Central memory CD4-positive, alpha-beta T cell (primary cell): ENCODE data around the gene DNAH17.
A peak's percentile ranks its signal among the peaks of the same experiment; 100 is the strongest.

Experiments used
- DNase-seq: peaks from one replicate; pipeline ENCODE4 v3.0.0; 2022

DNAH17 gene

DNA sequence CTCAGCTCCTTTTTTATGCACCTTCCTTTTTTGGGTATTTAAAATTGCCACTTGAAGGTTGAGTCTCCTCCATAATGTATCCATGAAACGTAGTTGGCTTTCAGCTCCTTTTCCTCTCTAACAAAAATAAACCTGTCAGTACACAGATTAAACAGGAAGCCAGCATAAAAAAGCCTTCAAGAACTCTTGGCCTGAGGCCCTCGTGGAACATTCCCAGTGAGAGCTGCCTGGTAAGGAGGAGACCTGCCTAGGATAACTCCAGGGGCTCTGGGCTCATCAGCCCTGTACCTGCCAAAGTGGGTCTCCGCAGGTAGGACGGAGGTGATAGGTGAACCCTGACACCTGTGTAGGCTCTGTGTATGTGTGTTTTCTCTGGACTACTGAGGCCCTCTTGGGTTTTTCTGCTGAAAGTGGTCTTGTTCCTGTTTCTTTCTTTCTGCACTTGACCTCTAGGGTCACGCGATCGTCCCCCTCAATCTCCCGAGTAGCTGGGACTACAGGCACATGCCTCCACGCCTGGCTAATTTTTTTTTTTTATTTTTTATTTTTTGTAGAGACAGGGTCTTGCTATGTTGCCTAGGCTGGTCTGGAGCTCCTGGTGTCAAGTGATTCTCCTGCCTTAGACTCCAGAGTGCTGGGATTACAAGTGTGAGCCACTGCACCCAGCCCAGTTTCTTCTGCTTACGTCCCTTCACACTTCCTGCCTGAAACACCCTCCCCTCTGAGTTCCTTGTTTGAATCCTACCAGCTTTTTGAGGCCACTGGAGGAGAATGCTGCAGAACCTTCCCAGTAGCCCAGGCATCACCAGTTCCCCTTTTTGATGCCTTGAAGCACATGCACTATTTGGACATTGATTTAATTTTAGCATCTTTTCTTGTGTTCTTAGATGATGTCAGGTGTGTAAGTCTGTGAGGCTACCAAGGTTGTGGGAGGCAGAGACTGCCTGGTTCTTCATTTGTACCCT, 188.9 kb downstream of the DNAH17 start:
- DNase-seq: no peak

DNA sequence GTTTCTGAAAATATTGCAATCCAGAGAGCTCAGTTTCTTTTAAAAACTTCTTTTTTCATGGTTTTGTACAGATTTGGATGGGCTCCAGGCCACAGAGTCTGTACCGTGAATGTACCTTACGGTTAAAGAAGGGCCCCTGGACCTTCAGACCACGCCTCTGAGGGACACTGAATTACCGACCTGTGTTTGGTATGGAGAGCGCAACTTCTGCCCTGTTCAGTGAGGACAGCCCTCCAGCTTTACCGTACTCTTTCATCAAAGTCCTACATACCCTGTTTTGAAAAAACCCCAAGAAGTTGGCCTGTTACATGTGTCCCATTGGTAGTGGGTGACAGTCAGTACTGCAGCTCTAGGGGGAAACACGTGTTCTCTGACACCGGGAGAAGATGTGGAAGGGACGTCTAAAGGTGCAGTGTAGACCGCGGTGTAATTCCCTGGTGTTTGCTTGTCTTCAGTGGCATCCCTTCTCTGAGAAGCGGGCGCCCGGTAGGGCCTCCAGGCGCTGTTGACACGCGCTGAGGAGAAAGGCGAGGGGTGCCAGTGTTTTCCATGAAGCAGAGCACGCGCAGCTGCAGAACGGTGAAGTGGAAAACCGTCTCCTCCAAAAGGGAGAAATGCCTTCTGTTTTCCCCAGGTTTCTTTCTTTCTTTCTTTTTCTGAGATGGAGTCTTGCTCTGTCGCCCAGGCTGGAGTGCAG, 192.6 kb downstream of the DNAH17 start:
- DNase-seq: no peak

DNA sequence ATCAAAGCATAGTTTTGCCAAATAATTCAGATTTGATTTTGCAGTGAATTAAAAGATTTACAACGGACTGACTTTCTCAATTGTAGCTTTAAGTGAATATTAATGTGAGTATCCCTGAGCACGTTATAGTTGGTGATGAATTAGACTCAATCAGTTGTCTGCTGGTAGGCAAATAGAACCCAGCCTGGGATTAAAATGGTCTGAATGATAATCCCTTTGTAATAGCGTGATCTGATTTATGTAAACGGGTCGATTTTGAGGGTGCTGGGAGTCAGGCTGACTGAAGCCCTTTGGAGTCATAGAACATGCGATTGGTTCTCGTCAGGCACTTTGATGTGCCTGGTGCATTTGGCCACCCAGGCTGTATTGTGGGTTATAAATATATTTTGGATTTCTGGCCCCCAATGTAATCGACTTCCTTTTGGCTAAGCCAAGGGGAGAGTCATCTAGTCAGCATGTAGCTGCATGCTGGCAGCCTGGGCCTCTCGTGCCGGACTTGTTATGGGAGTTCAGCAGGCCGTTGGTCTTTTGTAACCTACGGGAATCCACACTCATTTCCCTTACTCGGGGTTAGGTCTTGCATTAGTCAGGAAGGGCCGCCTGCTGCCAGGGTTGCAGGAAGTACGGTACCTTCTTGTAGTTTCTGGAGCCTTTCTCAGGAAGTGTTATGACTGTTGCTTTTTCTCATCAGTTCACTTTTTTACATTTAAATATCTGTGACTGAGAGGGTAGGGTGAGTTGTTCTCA, 193.3 kb downstream of the DNAH17 start:
- no peak for DNase-seq

DNA sequence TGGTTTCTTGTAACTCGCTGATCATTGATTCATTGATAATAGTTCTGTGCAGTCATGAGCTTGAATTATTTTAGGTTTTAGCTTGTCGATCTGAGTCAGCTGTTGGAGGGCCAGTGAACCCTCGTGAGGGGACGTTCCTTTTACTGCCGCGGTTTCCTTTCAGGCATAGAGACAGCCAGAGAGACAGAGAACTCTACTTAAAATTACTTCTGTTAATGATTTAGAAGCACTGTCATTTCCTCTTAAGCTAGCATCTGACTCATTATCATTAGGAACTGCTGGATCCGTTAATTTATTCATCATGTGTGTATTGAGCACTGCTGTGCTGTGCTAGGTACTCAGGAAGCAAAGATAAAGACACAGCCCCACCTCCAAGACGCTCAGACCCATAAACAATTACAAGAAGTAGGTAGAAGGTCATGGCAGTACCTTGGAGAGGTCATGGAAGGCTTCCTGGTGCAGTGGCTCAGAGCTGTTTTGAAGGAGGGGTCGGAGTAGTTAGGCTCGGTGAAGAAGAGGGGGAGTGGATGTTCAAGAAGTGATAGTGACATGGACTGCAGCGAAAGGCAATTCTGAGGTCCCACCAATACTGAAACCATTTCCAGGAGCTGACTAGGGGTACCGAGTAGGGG, 195.5 kb downstream of the DNAH17 start:
- peak; percentile 73 for DNase-seq

DNA sequence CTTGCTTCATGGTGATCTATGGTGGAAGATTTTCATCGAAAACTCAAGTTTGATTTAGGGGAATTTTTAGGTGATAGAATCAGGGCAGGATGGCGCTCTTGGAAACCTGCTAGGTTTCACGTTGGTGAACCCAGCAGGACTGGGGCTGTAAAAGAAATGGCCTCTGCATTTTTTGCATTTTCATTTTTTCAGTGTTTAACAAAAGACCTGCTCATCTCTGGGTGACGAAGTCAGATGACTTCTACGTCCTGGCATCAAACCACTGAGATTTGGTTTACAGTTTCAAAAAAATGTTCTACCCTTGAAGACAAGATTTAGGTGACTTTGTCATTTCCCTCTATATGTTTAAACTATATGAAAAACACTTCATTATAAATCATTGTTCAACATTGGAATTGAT, 196.8 kb downstream of the DNAH17 start:
- DNase-seq: no peak

DNA sequence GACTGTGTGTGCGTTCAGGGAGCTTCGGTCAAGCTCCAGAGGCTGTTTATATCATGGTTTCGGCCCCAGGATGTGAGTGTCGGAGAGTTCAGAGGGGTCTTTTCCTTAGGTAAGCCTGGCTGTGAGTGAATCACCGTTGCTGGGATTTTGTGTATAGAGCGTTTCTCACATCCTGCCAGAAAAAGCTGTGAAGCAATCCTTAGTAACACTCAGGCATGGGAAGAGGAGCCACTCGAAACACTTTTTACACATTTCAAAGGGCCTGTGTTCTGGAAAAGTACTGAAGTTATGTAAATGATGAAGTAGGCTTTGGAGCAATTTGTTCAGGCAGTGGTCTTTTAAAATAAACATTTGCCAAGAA, 198.1 kb downstream of the DNAH17 start:
- no peak for DNase-seq

DNA sequence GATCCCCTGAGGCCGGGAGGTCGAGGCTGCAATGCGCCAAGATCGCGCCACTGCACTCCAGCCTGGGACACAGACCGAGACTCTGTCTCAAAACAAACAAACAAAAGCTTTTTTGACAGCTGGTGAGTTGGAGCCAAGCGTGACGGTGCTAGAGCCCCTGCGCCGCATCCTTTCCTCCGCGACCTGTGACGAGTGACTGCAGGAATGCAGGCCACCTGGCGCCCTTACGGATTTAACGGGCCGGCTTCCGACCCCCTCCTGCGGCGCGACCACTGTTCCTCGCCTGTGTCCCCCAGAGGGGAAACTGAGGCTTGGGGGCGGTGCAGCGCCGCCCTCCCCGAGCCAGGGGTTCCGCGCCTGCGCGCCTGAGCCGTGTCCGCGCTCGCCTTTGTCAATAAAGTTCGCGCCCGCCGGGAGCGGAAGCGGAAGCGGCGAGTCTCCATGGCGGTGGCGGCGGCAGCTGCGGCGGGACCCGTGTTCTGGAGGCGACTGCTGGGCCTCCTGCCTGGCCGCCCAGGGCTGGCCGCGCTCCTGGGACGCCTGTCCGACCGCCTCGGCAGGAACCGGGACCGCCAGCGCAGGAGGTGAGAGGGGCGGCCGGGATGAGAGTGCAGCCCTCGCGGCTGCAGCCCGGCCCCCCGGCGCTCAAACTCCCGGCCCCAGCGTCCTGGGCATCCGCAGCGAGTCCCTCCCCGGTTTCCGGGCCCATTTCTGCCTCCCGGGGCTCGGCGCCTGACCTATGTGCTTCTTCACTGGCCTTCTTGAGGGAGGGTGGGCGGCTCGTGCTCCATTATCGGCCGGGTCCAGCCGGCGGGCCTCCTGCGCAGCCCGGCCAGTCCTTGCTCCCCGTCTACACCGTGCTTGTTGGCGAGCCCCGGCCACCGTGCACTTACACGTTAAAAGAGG, 198.7 kb downstream of the DNAH17 start, which contains the start of gene PGS1:
TSS of gene PGS1 (plus strand) at position 425 of the 906 bp plus-strand sequence. CDS start at position 442, 17 bp downstream.
- peak; percentile 81 for DNase-seq

DNA sequence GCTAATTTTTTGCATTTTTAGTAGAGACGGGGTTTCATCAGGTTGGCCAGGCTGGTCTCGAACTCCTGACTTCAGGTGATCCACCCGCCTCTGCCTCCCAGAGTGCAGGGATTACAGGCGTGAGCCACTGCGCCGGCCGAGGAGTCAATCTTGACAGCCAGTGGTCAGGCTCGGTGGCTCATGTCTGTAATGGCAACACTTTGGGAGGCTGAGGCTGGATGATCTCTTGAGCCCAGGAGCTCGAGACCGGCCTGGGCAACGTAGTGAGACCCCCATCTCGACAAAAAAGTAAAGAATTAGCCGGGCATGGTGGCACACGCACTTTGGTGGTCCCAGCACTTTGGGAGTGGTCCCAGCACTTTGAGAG, 199.4 kb downstream of the DNAH17 start:
- DNase-seq: no peak

DNA sequence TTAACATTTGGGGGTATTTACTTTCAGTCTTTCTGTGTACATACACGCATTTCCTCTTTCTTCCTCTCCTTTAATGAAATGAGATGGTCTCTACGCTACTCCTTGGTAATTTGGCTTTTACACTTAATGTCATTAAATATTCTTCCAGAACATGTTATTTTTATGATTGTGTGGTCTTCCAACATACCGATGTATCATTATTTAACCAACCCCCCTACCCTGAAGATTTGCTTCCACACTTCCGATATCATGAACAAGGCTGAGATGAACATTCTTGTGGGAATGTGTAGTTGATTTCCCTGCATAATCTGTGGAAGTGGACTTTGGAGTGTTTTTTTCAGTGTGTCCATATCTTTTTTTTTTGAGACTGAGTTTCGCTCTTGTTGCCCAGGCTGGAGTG, 201.0 kb downstream of the DNAH17 start:
- DNase-seq: no peak

DNA sequence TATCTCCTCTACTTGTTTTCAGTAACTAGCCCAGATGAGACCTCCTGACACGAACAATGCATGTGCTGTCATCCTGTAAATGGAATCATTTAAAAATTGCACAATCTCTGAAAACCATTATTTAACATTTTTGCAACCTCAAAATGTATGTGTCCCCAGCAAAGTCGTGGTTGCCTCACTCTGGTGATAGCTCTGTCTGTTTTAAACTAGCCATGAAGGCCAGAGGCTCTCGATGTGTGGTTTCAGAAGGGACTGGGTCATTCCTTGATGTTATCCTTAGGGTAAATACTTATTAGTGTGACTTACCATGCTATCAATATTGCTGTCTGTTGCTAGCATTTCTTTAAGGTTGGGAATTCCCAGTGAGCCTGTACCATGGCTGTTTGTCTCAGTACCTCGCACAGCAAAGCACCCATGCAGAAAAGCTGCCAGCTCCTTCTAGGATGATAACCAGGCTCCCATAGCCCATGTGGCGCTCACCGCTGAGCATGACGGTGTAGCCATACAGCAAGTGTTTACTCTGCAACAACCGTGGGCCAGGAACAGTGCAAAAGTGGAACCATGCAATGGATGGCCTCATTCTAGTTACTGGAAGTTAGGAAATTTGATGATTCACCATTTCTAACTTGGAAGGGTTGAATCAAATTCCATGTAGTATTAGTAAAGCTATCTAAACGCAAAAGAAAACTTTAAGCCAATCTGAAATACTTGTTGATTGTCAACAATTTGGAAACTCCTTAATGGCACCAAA, 201.6 kb downstream of the DNAH17 start:
- no peak for DNase-seq

DNA sequence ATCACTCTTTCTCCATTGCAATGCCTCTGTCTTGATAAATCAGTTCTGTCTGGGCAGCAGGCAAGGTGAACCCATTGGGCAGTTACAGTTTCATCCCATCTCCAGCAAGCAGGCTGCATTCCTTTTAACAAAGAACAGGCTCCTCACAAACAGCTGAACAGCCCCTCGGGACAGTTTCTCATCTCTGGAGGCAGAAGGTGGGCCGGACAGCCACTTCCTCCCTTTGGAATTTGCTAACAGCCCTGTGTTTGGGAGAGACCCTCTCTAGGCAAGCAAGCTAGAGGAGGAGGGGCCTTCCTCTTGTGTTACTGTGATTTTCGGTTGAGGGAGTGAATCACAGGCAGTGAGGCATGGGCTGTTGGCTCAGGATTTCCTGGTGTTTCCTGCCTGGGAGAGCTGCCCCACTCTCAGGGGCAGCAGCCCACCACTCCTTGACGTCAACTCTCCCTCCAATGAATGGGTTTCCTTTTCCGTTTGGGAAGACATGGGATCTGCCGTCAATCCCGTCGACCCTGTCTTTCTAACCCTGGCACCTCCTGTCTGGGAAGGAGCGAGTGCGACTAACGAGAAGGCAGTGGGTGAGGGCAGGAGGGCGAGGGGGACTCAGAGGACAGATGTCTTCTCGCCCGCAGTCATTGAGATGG, 202.4 kb downstream of the DNAH17 start:
- no peak for DNase-seq

DNA sequence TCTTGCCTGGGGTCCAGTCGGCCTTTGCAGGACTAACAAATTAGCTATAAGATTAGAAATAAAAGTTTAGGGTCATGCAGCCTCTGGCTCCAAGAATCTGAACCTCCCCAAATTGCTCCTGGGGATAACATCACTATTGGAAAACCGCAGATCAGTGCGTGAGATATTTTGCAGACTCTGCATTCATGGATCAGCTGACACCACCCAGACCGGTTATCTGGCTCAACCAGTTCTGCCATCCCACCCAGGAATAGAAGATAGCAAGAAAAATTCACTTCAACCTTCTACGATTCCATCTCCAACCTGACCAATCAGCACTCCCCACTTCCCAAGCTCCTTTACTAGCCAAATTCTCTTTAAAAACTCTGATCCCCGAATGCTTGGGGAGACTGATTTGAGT, 203.0 kb downstream of the DNAH17 start:
- DNase-seq: no peak
